Naive B cell (primary cell): ENCODE data around the gene TAP2. TPM values are rescaled to one million over a fixed set of nuclear protein-coding genes. Genes with fewer than 3 reads are reported as not detected.
"Not testable (repeated sequence)": the region's sequence is repeated elsewhere in the genome, so short reads cannot be mapped to it uniquely, and the experiment has no call there.

Experiments used
- ATAC-seq, 2 donors: fragments of 150-1000 bp; cut with Tn5 transposase; 2 replicates each; pipeline ENCODE4 v1.10.0; 2021; ENCODE audit warnings: low read depth in 2 of 2, mild to moderate bottlenecking in 2 of 2, moderate library complexity in 2 of 2
- DNase-seq: peaks from one replicate; pipeline ENCODE4 v3.0.0; 2022
- H3K27ac Mint-ChIP-seq, 6 donors: one replicate each; pipeline ENCODE4 v1.8.0; 2020 to 2022; ENCODE audit warnings: mild to moderate bottlenecking in 6 of 6, mixed read lengths in 6 of 6, moderate library complexity in 5 of 6, inconsistent platforms in 2 of 6
- H3K27me3 Mint-ChIP-seq, 3 donors: one replicate each; pipeline ENCODE4 v1.8.0; 2021 to 2022; ENCODE audit warnings: mixed read lengths in 3 of 3, mild to moderate bottlenecking in 1 of 3
- H3K36me3 Mint-ChIP-seq, 2 donors: one replicate each; pipeline ENCODE4 v1.8.0; 2020 to 2022; ENCODE audit warnings: mixed read lengths in 2 of 2, inconsistent platforms in 1 of 2, mild to moderate bottlenecking in 1 of 2
- H3K4me1 Mint-ChIP-seq, 3 donors: one replicate each; pipeline ENCODE4 v1.8.0; 2020 to 2022; ENCODE audit warnings: mixed read lengths in 3 of 3, inconsistent platforms in 1 of 3, mild to moderate bottlenecking in 1 of 3, moderate library complexity in 1 of 3
- H3K4me3 Mint-ChIP-seq, 8 donors: one replicate each; pipeline ENCODE4 v1.8.0; 2020 to 2022; ENCODE audit warnings: mild to moderate bottlenecking in 8 of 8, mixed read lengths in 8 of 8, moderate library complexity in 8 of 8, inconsistent platforms in 2 of 8
- H3K9me3 Mint-ChIP-seq, 7 donors: one replicate each; pipeline ENCODE4 v1.8.0; 2020 to 2022; ENCODE audit warnings: mixed read lengths in 7 of 7, mild to moderate bottlenecking in 5 of 7, inconsistent platforms in 2 of 7, moderate library complexity in 1 of 7
- polyA plus RNA-seq, 6 donors: library from polyadenylated mRNA; unstranded; fragments of 300-500 nt; fragmentation: Illumina TruSeq; gene quantifications; one replicate each; pipeline ENCODE4 v1.2.3, GENCODE V29; 2021; ENCODE audit warnings: low read depth in 6 of 6

TAP2 gene
- polyA plus RNA-seq = 10 to 100 TPM; 18.2 to 33.0 (median 25.4) TPM

DNA sequence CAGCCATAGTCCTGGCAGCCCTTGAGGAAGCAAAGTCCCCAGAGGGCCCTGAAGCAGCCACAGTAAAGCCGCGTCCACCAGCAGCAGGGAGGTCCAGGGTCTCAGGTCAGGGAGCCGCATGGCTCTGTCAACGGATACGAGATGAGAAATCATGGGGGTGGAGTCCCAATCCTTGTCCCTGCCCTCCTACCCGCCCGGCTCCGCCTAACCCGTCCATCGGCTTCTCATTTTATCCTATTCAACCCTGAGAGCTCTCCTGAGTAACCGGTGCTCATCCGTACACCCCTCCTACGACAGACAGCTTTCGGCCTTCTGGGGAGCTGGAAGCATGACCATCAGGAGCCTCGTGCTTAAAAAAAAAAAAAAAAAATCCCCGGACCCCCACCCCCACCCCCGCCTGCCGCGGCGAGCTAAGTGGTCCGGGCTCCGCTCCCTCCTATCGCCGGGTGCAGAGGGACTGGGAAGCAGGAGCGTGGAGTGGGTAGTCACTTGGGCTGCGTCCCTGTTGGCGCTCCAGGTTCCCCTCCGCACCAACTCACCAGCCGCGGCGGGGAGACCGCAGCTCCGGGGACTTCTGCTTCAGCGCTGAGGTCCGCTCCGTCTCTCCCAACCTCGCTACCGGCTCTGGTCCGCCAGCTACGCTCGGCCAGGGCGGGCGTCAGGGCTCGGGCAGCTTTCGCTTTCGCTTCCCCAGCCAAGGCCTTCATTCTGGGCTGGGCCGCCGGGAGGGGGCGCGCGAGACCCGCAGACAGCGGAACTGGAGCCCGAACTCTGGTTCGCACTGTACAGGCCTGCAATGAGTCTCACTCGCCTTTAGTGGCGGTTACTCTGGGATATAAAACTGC lies at the start of gene TAP2:
Gene TAP2 (minus strand): TSS at position 626 of the 845 bp plus-strand sequence. CDS start 506 bp downstream, at position 120.
- Mint-ChIP-seq H3K27me3 (no peaks in the 10 kb centered on the region), H3K4me1 (peaks cover 72 to 90% (median 84%) of the 10 kb centered on the region in 3 donors), H3K36me3 (peaks cover 32 to 60% of the 10 kb centered on the region in 2 donors), H3K4me3 (peak within 1 kb of the TSS; percentile 72 to 98 (median 94)), H3K27ac (peak within 1 kb of the TSS; percentile 93 to 100 (median 96)), H3K9me3 (no peaks in the 10 kb centered on the region)
- ATAC-seq (peak; percentile 88 to 89), DNase-seq (peak; percentile 97)

DNA sequence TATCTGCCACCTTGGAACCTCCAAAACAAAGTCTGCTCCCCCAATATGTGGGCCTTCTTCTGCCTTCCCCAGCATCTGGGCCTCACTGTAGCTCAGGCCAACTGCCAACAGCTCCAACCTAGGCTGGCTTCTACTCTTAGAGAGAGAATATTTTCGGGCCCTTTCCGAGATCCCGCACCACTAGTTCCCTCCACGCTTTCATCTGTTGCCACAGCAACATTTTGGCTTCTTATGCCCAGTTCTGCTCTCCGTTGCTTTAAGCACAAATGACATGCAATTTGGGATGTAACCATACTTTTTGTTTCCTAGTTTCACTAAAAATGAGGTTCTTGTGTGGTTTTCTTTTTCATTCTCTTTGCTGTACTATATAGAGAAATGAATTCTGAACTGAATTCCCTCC lies 49.1 kb upstream of the TAP2 start:
- Mint-ChIP-seq H3K4me3 (peak overlapping the region in 1 of 8 donors; percentile 6), H3K27me3 (no peaks in the 10 kb centered on the region), H3K9me3 (no peaks in the 10 kb centered on the region), H3K36me3 (no peaks in the 10 kb centered on the region), H3K4me1 (peaks cover 34 to 55% (median 38%) of the 10 kb centered on the region in 3 donors), H3K27ac (peak overlapping the region in 3 of 6 donors; percentile 8 to 79 (median 48))
- ATAC-seq (no peak), DNase-seq (no peak)

DNA sequence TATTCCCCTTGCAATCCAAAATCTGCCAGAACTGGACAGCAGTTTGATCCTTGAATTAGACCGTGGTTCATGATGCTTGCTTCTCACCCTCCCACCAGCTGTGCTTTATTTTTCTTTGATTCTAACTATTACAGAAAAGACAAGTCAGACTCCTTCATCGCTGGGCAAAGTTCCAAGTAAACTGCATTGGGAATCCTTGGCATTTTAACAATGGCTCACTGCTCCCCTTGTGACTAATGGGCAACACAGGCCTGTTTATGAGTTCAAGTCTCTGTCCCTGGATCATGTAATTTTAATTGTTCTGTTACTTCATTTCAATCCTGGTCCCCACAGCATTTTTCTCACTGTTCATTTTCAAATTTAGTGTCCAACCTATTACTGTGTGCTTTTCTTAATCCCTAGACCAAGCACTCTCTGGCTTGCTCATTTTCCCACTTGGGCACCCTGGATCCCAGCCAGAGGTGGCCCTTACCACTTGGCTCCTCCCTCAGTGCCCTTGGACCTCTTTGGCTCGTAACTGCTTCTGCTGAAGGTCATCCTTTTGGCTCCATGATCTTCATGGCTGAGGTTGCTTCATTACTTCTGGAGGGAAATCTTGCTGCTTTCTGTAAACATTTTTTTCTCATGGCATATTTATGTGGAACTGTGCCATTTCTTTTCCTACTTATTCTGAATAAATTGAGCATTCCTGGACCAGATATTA lies 48.3 kb upstream of the TAP2 start:
- Mint-ChIP-seq H3K4me3 (no peak overlapping the region), H3K4me1 (peaks cover 30 to 47% (median 33%) of the 10 kb centered on the region in 3 donors), H3K9me3 (no peaks in the 10 kb centered on the region), H3K27ac (peak overlapping the region in 4 of 6 donors; percentile 8 to 74 (median 68)), H3K36me3 (no peaks in the 10 kb centered on the region), H3K27me3 (no peaks in the 10 kb centered on the region)
- ATAC-seq = no peak
- DNase-seq = no peak

GRCh38 chr6:32885698-32886286 lies 47.3 kb upstream of the TAP2 start:
- H3K27me3 Mint-ChIP-seq = no peaks in the 10 kb centered on the region
- peak overlapping the region in 3 of 6 donors; percentile 60 to 70 (median 64) for H3K27ac Mint-ChIP-seq
- ATAC-seq = peak; percentile 69 to 85
- no peaks in the 10 kb centered on the region for H3K9me3 Mint-ChIP-seq
- no peaks in the 10 kb centered on the region for H3K36me3 Mint-ChIP-seq
- H3K4me1 Mint-ChIP-seq = peaks cover 28 to 47% (median 30%) of the 10 kb centered on the region in 3 donors
- peak; percentile 72 for DNase-seq
- H3K4me3 Mint-ChIP-seq = peak overlapping the region in 1 of 8 donors; percentile 16

DNA sequence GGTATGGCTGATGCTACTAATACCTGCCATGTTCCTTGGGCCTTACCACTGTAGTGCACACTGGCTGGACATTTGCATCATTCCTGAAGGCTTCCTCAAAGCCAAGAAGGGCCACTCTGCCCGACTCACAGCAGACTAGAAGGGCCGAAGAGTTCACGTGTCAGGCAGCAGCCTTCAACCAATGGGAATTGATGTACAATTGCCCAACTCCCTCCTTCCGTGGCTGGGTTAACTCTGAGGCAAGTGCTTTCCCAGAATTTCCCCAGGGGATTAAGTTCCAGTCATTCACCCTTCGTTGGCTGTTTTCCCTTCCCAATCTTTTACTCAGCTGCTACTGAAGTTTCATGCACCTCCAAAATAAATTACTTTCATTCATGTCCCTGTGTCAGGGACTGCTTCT lies 45.2 kb upstream of the TAP2 start:
- Mint-ChIP-seq H3K4me1 (peaks cover 32 to 54% (median 38%) of the 10 kb centered on the region in 3 donors), H3K27ac (peak overlapping the region in 1 of 6 donors; percentile 49), H3K36me3 (peaks cover 0 to 10% of the 10 kb centered on the region in 2 donors), H3K4me3 (no peak overlapping the region), H3K27me3 (peaks cover 7 to 14% (median 8%) of the 10 kb centered on the region in 3 donors), H3K9me3 (no peaks in the 10 kb centered on the region)
- ATAC-seq (no peak), DNase-seq (no peak)

DNA sequence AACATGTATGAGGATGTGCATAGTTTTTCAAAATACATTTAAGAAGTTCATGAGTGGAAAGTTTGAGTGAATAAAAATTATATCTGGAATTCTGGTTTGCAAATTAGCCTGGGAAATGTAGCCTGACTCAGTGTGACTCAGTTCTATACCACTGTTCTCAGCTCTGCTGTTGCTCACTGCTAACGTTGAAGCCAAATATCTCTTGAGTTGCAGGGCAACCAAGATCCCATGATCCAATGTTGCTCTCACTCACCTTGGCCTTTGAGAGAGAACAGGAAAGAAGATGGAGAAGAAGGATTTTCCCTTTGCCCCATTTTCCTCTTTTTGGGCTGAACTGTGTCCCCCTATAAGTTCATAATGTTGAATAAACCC lies 44.3 kb upstream of the TAP2 start:
- Mint-ChIP-seq H3K9me3 (no peaks in the 10 kb centered on the region), H3K27me3 (peaks cover 7 to 14% (median 8%) of the 10 kb centered on the region in 3 donors), H3K4me3 (no peak overlapping the region), H3K27ac (no peak overlapping the region), H3K4me1 (peaks cover 30 to 48% (median 35%) of the 10 kb centered on the region in 3 donors), H3K36me3 (peaks cover 0 to 10% of the 10 kb centered on the region in 2 donors)
- no peak for ATAC-seq
- DNase-seq = no peak

DNA sequence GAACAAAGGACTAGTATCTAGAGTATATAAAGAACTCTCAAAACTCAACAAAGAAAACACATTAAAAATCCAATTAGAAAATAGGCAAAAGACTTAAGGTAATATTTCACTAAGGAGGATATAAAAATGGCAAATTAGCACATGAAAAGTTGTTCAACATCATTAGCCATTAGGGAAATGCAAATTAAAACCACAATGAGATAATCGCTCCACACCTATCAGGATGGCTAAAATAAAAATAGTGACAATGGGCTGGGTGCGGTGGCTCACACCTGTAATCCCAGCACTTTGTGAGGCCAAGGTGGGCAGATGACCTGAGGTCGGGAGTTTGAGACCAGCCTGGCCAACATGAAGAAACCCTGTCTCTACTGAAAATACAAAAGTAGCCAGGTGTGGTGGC lies 42.4 kb upstream of the TAP2 start:
- not testable (repeated sequence) for ATAC-seq, H3K36me3 Mint-ChIP-seq, DNase-seq, H3K9me3 Mint-ChIP-seq, H3K27ac Mint-ChIP-seq
- H3K4me1 Mint-ChIP-seq = peaks cover 17 to 32% (median 20%) of the 10 kb centered on the region in 3 donors
- peaks cover 7 to 14% (median 8%) of the 10 kb centered on the region in 3 donors for H3K27me3 Mint-ChIP-seq
- H3K4me3 Mint-ChIP-seq = peak overlapping the region in 2 of 8 donors; percentile 10 to 61

DNA sequence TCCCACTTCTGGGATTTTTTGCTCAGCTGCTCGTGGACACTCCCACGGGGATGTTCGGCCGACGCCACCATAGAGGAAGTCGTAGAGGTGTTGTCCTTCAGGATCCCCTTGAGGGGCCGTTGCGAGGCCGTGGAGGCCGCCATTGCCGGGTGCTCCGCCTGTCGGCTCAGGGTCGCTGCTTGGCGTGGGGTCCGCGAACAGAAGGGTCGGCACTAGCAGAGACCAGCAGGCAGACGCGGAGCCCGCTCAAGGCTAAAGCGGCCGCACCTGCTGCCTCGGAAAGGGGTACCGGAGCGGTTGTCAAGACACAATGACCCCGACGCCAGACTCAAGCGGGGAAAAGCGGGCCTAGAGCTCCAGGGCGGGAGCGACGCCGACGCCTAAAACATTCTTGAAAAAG lies 41.2 kb upstream of the TAP2 start:
- no peaks in the 10 kb centered on the region for H3K9me3 Mint-ChIP-seq
- H3K4me1 Mint-ChIP-seq = peaks cover 10 to 26% (median 16%) of the 10 kb centered on the region in 3 donors
- peak overlapping the region in 2 of 6 donors; percentile 16 to 51 for H3K27ac Mint-ChIP-seq
- DNase-seq (no peak), ATAC-seq (no peak)
- H3K27me3 Mint-ChIP-seq = peaks cover 7 to 14% (median 8%) of the 10 kb centered on the region in 3 donors
- H3K36me3 Mint-ChIP-seq = peaks cover 0 to 10% of the 10 kb centered on the region in 2 donors
- peak overlapping the region; percentile 19 to 84 (median 62) for H3K4me3 Mint-ChIP-seq

- ATAC-seq = no peak
- no peak for DNase-seq
- Mint-ChIP-seq H3K36me3 (peaks cover 5 to 10% of the 10 kb centered on the region in 2 donors), H3K9me3 (peaks cover 0 to 15% (median 4%) of the 10 kb centered on the region in 7 donors), H3K27me3 (peaks cover 7 to 18% (median 8%) of the 10 kb centered on the region in 3 donors), H3K4me3 (no peak overlapping the region), H3K4me1 (peaks cover 12 to 30% (median 16%) of the 10 kb centered on the region in 3 donors), H3K27ac (no peak overlapping the region)
Observed at GRCh38 chr6:32876603-32877002, 38.1 kb upstream of the TAP2 start.

DNA sequence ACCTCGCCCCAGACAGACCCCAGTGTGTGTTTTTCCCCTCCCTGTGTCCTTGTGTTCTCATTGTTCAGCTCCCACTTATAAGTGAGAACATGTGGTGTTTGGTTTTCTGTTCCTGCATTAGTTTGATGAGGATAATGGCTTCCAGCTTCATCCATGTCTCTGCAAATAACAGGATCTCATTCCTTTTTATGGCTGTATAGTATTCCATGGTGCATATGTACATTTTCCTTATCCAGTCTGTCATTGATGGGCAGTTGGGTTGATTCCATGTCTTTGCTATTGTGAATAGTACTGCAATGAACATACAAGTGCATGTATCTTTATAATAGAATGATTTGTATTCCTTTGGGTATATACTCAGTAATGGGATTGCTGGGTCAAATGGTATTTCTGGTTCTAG lies 35.4 kb upstream of the TAP2 start:
- DNase-seq, H3K36me3 Mint-ChIP-seq, H3K4me1 Mint-ChIP-seq, H3K27ac Mint-ChIP-seq, H3K27me3 Mint-ChIP-seq, H3K4me3 Mint-ChIP-seq, ATAC-seq: not testable (repeated sequence)
- peaks cover 0 to 15% (median 6%) of the 10 kb centered on the region in 7 donors for H3K9me3 Mint-ChIP-seq

- Mint-ChIP-seq H3K4me3 (peak overlapping the region in 1 of 8 donors; percentile 65), H3K27ac (peak overlapping the region in 3 of 6 donors; percentile 0 to 85 (median 47)), H3K9me3 (peaks cover 0 to 9% (median 5%) of the 10 kb centered on the region in 7 donors), H3K27me3 (no peaks in the 10 kb centered on the region), H3K36me3 (peaks cover 0 to 5% of the 10 kb centered on the region in 2 donors), H3K4me1 (peaks cover 27 to 31% (median 29%) of the 10 kb centered on the region in 3 donors)
- ATAC-seq = peak; percentile 70 to 79
- peak; percentile 81 for DNase-seq
Observed at GRCh38 chr6:32868257-32868788, 29.8 kb upstream of the TAP2 start.

GRCh38 chr6:32867554-32868256 lies 29.2 kb upstream of the TAP2 start:
- Mint-ChIP-seq H3K36me3 (peaks cover 0 to 5% of the 10 kb centered on the region in 2 donors), H3K9me3 (peaks cover 0 to 7% (median 3%) of the 10 kb centered on the region in 7 donors), H3K27me3 (no peaks in the 10 kb centered on the region), H3K4me1 (peaks cover 27 to 37% (median 33%) of the 10 kb centered on the region in 3 donors), H3K27ac (peak overlapping the region in 5 of 6 donors; percentile 17 to 96 (median 85)), H3K4me3 (peak overlapping the region in 7 of 8 donors; percentile 54 to 82 (median 65))
- DNase-seq (no peak), ATAC-seq (peak; percentile 11 to 16)
